ENCODE results near the gene CFDP1. TPM values are rescaled to one million over a fixed set of nuclear protein-coding genes. Genes with fewer than 3 reads are reported as not detected.

Gene CFDP1
- polyA plus RNA-seq, 2 of the 4 experiments (the other 2 are of a cell fraction), result 70.2 to 72.8 TPM

DNA sequence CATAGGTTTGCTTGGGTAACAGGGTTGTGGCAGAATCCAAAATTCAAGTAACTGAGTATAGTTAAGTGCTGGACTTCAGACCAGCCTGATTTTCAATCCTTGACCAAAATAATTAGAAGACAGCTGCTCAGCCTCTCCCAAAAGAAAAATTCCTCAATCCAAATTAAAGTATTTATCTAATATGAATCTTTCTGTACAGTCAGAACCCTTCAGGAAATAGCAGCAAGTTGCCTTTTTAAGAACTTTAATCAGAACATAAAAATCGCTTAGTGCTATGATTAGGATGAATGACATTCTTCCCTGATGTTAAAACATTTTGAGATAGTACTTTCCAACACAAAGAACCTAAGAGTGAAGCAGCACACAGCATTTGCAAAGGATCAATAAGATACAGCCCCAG, 50.2 kb downstream of the CFDP1 start:
- H3K27ac ChIP-seq, result no peak overlapping the region

DNA sequence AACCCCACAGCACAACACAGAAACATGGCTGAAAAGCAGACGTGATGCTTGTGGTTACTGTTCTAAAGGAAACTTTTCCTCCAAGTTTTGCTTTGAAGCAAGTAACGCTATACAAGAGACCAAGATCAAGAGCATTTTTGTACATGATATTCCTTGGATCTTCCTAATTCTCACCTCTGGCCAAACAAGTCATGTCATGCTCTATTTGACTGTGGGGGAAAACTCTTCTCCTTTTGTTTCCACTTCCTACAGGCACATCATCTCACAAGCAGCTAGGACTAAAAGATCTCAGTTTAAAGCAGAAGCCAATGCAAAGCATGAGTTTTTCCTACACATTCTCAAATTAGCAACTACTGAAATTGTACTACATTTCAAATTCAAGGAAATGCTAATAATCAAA, 50.7 kb downstream of the CFDP1 start:
- WGBS (ENCODE audit: missing lambda C conversion rate), result 91% methylated on average over 2 of the region's 2 CpGs
- ATAC-seq, result no peak
- POLR2A ChIA-PET, result interaction anchor here (0.6 to 1.0 kb wide), 2 partner anchors 132 to 137 kb away, joined by 3 to 4 read pairs; no protein-coding TSS in a partner anchor
- H3K4me1 ChIP-seq, result peaks cover 18% of the 10 kb centered on the region
- no peak for FAIRE-seq
- CTCF ChIA-PET, result interaction anchor here (1.2 to 7.3 kb wide), 3 partner anchors 24 to 183 kb away, joined by 4 to 171 read pairs (median 9); no protein-coding TSS in a partner anchor
- no peak for DNase-seq (ENCODE audit: low read depth in 1 of 2, low spot score in 1 of 2)
- H3K9me3 ChIP-seq, result no peaks in the 10 kb centered on the region
- no peak overlapping the region for H3K4me3 ChIP-seq
- no peak for TF ChIP-seq NPAS2 (CRISPR knock-in tag; IDR thresholded peaks at IDR 0.05; ENCODE audit: borderline replicate concordance)
- TF ChIP-seq GATA3 (IDR thresholded peaks at IDR 0.05; ENCODE audit: borderline replicate concordance), result no peak
- TF ChIP-seq RARB (CRISPR knock-in tag; IDR thresholded peaks at IDR 0.05), result no peak
- TF ChIP-seq EP300 (IDR thresholded peaks at IDR 0.05), result no peak
- TF ChIP-seq CTCF (IDR thresholded peaks at IDR 0.05), result no peak
- no peak for TF ChIP-seq FOSL2 (IDR thresholded peaks at IDR 0.05)
- TF ChIP-seq FOSL2 (CRISPR knock-in tag; IDR thresholded peaks at IDR 0.05), result no peak
- no peak for TF ChIP-seq CBX2 (IDR thresholded peaks at IDR 0.05; ENCODE audit: borderline replicate concordance, low read depth)
- TF ChIP-seq ZFP36 (IDR thresholded peaks at IDR 0.05; ENCODE audit: borderline replicate concordance, partially characterized antibody), result no peak
- TF ChIP-seq, protein P1, sequence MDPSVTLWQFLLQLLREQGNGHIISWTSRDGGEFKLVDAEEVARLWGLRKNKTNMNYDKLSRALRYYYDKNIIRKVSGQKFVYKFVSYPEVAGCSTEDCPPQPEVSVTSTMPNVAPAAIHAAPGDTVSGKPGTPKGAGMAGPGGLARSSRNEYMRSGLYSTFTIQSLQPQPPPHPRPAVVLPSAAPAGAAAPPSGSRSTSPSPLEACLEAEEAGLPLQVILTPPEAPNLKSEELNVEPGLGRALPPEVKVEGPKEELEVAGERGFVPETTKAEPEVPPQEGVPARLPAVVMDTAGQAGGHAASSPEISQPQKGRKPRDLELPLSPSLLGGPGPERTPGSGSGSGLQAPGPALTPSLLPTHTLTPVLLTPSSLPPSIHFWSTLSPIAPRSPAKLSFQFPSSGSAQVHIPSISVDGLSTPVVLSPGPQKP (IDR thresholded peaks at IDR 0.05; ENCODE audit: low read depth, low read length), result no peak
- no peak for TF ChIP-seq KDM1A (IDR thresholded peaks at IDR 0.05; ENCODE audit: low read depth)
- no peak for TF ChIP-seq POLR2AphosphoS2 (conservative IDR thresholded peaks at IDR 0.05; ENCODE audit: low read length)
- no peak overlapping the region for H3K4me2 ChIP-seq
- no peak overlapping the region for H3K27ac ChIP-seq

More for the DNA sequence above, 50.2 kb downstream of the CFDP1 start:
- ChIA-PET POLR2A (interaction anchor here (1.0 kb wide), 1 partner anchor 138 kb away, joined by 3 read pairs; no protein-coding TSS in a partner anchor), CTCF (interaction anchor here (0.7 to 7.3 kb wide), 3 partner anchors 17 to 184 kb away, joined by 4 to 171 read pairs (median 9); no protein-coding TSS in a partner anchor)
- Histone ChIP-seq H3K4me1 (peaks cover 13% of the 10 kb centered on the region), H3K4me2 (no peak overlapping the region), H3K9me3 (no peaks in the 10 kb centered on the region), H3K4me3 (no peak overlapping the region)
- no peak for DNase-seq (ENCODE audit: low read depth in 1 of 2, low spot score in 1 of 2)
- TF ChIP-seq HOXA7 (CRISPR knock-in tag; IDR thresholded peaks at IDR 0.05), result no peak
- no peak for TF ChIP-seq RFX5 (IDR thresholded peaks at IDR 0.05)
- TF ChIP-seq GATA3 (IDR thresholded peaks at IDR 0.05; ENCODE audit: borderline replicate concordance), result no peak
- WGBS (ENCODE audit: missing lambda C conversion rate), result 90% methylated on average over 1 of the region's 1 CpG
- no peak for ATAC-seq
- FAIRE-seq, result no peak

DNA sequence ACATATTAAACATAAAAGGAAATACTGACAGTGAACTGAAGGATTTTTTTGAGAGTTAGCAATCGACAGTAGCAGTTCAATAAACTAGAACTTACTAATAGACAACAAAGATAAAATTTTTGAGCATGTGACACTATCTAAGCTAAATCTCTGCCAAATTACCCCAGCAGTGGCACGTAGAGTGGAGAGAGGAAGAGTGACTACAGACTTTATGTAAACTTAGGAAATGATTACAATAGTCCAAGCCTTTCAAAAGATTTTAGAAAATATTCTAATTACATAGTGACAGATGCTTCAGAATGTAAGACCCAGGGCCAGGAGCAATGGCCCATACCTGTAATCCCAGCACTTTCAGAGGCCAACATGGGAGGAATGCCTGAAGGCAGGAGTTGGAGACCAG, 52.4 kb downstream of the CFDP1 start:
- no peak overlapping the region for H3K27ac ChIP-seq
- H3K4me1 ChIP-seq, result peaks cover 19% of the 10 kb centered on the region
- ChIA-PET POLR2A (no interaction called here), CTCF (interaction anchor here (4.9 to 7.3 kb wide), 3 partner anchors 147 to 182 kb away, joined by 29 to 171 read pairs (median 43); no protein-coding TSS in a partner anchor)
- no peaks in the 10 kb centered on the region for H3K9me3 ChIP-seq
- ATAC-seq, result no peak
- TF ChIP-seq, protein P2, sequence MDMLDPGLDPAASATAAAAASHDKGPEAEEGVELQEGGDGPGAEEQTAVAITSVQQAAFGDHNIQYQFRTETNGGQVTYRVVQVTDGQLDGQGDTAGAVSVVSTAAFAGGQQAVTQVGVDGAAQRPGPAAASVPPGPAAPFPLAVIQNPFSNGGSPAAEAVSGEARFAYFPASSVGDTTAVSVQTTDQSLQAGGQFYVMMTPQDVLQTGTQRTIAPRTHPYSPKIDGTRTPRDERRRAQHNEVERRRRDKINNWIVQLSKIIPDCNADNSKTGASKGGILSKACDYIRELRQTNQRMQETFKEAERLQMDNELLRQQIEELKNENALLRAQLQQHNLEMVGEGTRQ (IDR thresholded peaks at IDR 0.05), result no peak
- TF ChIP-seq ATOH8 (CRISPR knock-in tag; IDR thresholded peaks at IDR 0.05; ENCODE audit: low read depth), result no peak
- no peak for TF ChIP-seq ZC3H11A (IDR thresholded peaks at IDR 0.05)
- TF ChIP-seq, protein P3, sequence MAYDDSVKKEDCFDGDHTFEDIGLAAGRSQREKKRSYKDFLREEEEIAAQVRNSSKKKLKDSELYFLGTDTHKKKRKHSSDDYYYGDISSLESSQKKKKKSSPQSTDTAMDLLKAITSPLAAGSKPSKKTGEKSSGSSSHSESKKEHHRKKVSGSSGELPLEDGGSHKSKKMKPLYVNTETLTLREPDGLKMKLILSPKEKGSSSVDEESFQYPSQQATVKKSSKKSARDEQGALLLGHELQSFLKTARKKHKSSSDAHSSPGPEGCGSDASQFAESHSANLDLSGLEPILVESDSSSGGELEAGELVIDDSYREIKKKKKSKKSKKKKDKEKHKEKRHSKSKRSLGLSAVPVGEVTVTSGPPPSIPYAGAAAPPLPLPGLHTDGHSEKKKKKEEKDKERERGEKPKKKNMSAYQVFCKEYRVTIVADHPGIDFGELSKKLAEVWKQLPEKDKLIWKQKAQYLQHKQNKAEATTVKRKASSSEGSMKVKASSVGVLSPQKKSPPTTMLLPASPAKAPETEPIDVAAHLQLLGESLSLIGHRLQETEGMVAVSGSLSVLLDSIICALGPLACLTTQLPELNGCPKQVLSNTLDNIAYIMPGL (CRISPR knock-in tag; IDR thresholded peaks at IDR 0.05; ENCODE audit: borderline replicate concordance), result no peak
- DNase-seq (ENCODE audit: low read depth in 1 of 2, low spot score in 1 of 2), result no peak
- H3K4me3 ChIP-seq, result no peak overlapping the region
- WGBS (ENCODE audit: missing lambda C conversion rate), result 75% methylated on average over 2 of the region's 2 CpGs
- no peak overlapping the region for H3K4me2 ChIP-seq
- no peak for FAIRE-seq
